ENCODE results near the gene SPIRE2.

SPIRE2 gene

DNA sequence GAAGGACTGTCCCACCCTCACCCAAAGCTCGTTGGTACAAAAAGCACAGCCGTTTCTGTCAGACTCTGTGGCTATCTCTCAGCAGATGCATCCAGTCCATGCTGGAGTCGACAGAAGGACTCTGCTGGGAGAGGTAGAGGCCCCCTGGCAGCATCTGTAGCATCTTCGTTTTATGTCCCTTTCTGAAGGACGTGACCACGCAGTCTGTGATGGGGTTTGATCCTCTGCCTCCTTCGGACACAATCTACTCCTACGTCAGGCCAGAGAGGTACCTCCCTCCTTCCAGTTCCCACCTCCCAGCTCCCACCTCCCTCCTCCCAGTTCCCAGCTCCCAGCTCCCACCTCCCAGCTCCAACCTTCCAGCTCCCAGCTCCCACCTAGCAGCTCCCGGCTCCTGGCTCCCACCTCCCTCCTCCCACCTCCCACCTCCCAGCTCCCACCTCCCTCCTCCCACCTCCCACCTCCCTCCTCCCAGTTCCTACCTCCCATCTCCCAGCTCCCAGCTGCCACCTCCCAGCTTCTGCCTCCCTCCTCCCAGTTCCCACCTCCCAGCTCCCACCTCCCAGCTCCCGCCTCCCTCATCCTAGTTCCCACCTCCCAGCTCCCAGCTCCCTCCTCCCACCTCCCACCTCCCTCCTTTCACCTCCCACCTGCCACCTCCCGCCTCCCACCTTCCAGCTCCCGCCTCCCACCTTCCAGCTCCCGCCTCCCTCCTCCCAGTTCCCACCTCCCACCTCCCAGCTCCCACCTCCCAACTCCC is 79.0 kb downstream of the SPIRE2 start:
- H3K27ac ChIP-seq = no peak overlapping the region
- no peaks in the 10 kb centered on the region for H3K27me3 ChIP-seq (ENCODE audit: insufficient read depth, low read depth, severe bottlenecking)
- TF ChIP-seq, protein P1, sequence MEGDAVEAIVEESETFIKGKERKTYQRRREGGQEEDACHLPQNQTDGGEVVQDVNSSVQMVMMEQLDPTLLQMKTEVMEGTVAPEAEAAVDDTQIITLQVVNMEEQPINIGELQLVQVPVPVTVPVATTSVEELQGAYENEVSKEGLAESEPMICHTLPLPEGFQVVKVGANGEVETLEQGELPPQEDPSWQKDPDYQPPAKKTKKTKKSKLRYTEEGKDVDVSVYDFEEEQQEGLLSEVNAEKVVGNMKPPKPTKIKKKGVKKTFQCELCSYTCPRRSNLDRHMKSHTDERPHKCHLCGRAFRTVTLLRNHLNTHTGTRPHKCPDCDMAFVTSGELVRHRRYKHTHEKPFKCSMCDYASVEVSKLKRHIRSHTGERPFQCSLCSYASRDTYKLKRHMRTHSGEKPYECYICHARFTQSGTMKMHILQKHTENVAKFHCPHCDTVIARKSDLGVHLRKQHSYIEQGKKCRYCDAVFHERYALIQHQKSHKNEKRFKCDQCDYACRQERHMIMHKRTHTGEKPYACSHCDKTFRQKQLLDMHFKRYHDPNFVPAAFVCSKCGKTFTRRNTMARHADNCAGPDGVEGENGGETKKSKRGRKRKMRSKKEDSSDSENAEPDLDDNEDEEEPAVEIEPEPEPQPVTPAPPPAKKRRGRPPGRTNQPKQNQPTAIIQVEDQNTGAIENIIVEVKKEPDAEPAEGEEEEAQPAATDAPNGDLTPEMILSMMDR (IDR thresholded peaks at IDR 0.05; ENCODE audit: low read depth, low read length) = no peak
- DNase-seq = no peak
- H3K36me3 ChIP-seq = peaks cover 8% of the 10 kb centered on the region; the same call in 1 of the 2 replicates
- H3K4me3 ChIP-seq (ENCODE audit: low read depth, low read length) = no peak overlapping the region
- no peaks in the 10 kb centered on the region for H3K9me3 ChIP-seq (ENCODE audit: severe bottlenecking)

DNA sequence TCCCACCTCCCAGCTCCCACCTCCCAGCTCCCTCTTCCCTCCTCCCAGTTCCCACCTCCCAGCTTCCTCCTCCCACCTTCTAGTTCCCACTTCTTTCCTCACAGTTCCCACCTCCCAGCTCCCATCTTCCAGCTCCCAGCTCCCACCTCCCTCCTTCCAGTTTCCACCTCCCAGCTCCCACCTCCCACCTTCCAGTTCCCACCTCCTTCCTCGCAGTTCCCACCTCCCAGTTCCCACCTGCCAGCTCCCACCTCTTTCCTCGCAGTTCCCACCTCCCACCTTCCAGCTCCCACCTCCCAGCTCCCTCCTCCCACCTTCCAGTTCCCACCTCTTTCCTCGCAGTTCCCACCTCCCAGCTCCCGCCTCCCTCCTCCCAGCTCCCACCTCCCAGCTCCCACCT is 80.0 kb downstream of the SPIRE2 start:
- no peak for DNase-seq
- Histone ChIP-seq H3K27ac (no peak overlapping the region), H3K9me3 (ENCODE audit: severe bottlenecking) (no peaks in the 10 kb centered on the region), H3K27me3 (ENCODE audit: insufficient read depth, low read depth, severe bottlenecking) (no peaks in the 10 kb centered on the region), H3K36me3 (peaks cover 8% of the 10 kb centered on the region; the same call in 1 of the 2 replicates), H3K4me3 (ENCODE audit: low read depth, low read length) (no peak overlapping the region)
- TF ChIP-seq, protein P1 (IDR thresholded peaks at IDR 0.05; ENCODE audit: low read depth, low read length) = no peak

DNA sequence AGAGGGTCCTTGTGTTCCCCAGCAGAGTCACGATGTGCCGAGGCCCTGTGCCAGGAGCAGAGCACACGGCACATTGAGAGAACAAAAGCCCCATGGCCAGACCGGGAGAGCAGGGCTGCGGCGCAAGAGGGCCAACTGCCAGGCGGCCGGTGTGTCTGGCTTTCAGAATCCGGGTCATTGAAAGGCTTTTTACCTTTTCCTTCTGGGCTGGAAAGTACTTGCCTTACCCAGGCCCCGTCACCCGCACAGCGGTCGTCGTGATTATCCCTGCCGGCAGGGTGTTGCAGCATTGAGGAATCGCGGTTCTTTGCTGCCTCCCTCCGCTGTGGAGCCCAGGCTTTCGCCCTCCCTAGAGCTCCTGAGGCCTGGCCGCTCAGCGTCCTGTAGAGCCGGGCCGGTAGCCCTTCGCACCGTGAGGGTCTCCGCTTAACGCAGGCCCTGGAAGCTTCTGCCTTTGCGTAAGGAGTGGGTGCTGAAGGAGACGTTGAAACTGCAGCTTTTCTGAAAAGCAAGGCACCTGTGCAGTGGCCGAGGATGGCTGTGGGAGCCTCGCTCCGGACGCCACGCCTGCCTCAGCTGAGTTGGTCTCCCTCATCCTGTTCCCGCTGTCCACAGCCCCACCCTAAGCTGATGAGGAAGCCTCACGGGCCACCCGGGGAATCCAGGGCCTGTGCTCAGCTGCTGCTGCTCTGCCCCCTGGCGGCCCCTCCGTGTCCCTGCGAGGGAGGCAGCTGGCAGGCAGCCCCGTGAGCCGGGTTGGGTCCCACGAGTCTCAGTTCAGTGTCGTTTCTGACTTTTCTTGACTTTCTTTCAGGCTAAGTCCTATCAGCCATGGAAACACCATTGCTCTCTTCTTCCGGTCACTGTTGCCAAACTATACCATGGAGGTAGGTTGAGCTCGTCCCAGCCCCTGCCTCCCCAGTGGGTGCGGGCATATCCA is 81.8 kb downstream of the SPIRE2 start:
- Histone ChIP-seq H3K27me3 (ENCODE audit: insufficient read depth, low read depth, severe bottlenecking) (no peaks in the 10 kb centered on the region), H3K9me3 (ENCODE audit: severe bottlenecking) (no peaks in the 10 kb centered on the region), H3K36me3 (peaks cover 8% of the 10 kb centered on the region; the same call in 1 of the 2 replicates), H3K27ac (peak overlapping the region; percentile 28; the same call in 1 of the 2 replicates), H3K4me3 (ENCODE audit: low read depth, low read length) (no peak overlapping the region)
- peak; percentile 77 for DNase-seq
- TF ChIP-seq, protein P1 (IDR thresholded peaks at IDR 0.05; ENCODE audit: low read depth, low read length) = peak; percentile 83

DNA sequence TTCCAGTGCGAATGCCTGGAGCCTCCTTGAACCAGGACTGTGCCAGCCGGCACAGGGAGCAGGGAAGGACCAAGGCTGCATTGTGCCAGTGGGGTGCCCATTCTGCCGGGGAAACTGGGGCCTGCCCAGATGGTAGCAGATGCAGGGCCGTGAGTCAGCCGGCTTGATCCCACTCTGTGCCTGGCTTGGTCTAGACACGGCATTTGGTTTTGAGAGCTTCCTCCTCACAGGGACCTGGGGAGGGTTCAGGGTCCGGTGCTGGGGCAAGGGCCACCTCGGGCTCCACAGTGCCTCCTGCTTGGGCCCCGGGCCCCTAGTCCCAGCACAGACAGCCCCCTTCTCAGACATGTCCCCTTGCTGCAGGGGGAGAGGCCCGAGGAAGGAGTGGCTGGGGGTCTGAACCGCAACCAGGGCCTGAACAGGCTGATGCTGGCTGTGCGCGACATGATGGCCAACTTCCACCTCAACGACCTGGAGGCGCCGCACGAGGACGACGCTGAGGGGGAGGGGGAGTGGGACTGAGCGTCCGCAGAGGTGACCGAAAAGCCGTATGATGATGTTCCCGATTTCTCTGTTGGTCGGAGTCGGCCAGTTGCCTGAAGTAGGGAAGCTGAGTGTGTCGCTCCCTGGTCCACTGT is 82.6 kb downstream of the SPIRE2 start:
- Histone ChIP-seq H3K36me3 (peaks cover 8% of the 10 kb centered on the region; the same call in 1 of the 2 replicates), H3K27me3 (ENCODE audit: insufficient read depth, low read depth, severe bottlenecking) (no peaks in the 10 kb centered on the region), H3K4me3 (ENCODE audit: low read depth, low read length) (no peak overlapping the region), H3K9me3 (ENCODE audit: severe bottlenecking) (no peaks in the 10 kb centered on the region), H3K27ac (no peak overlapping the region)
- TF ChIP-seq, protein P1 (IDR thresholded peaks at IDR 0.05; ENCODE audit: low read depth, low read length) = no peak
- no peak for DNase-seq

DNA sequence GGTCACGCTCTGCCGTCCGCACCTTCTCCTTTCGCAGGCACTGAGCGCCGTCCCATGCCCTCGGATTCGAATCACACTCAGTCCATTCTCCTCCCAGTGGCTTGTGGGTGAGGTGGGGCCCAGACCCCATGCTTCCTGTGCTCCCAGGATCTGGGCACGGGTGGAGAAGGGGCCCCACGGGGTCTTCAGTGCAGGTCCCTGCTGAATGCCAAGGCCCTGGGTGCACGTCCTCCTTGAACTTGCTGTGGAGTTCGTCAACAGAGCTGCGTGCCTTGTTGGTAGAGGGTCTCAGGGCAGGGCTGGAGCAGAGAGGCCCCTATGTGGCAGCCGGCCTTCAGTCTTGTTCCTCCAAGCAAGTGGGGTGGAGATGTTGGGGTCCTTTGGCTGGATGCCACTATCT is 83.1 kb downstream of the SPIRE2 start:
- no peaks in the 10 kb centered on the region for H3K27me3 ChIP-seq (ENCODE audit: insufficient read depth, low read depth, severe bottlenecking)
- no peak overlapping the region for H3K27ac ChIP-seq
- H3K9me3 ChIP-seq (ENCODE audit: severe bottlenecking) = no peaks in the 10 kb centered on the region
- H3K36me3 ChIP-seq = peaks cover 8% of the 10 kb centered on the region; the same call in 1 of the 2 replicates
- no peak overlapping the region for H3K4me3 ChIP-seq (ENCODE audit: low read depth, low read length)
- TF ChIP-seq, protein P1 (IDR thresholded peaks at IDR 0.05; ENCODE audit: low read depth, low read length) = no peak
- no peak for DNase-seq
